WERI-Rb-1 (cell line): ENCODE data around the gene IFI44L.

ENCODE experiments used
- DNase-seq: peaks from one replicate; pipeline ENCODE4 v3.0.0-alpha.2; 2020
- H3K27ac ChIP-seq: fragments of 250-450 bp; sonication (Bioruptor Pico); 2 replicates; pipeline ENCODE4 v1.5.1; 2020; ENCODE audit warnings: mild to moderate bottlenecking, moderate library complexity
- H3K27me3 ChIP-seq: fragments of 250-450 bp; sonication (Bioruptor Pico); 2 replicates; pipeline ENCODE4 v1.5.1; 2021; ENCODE audit warnings: mild to moderate bottlenecking, low read depth, moderate library complexity; ENCODE audit not compliant: insufficient read depth, severe bottlenecking
- H3K36me3 ChIP-seq: fragments of 250-450 bp; sonication (Bioruptor Pico); 2 replicates; pipeline ENCODE4 v1.5.1; 2020; ENCODE audit warnings: mild to moderate bottlenecking, moderate library complexity
- H3K4me3 ChIP-seq: 2 replicates; pipeline ENCODE4 v1.5.1; 2011; ENCODE audit warnings: low read depth, mild to moderate bottlenecking, control low read depth, low read length
- H3K9me3 ChIP-seq: fragments of 250-450 bp; sonication (Bioruptor Pico); 2 replicates; pipeline ENCODE4 v1.5.1; 2021; ENCODE audit warnings: mild to moderate bottlenecking, moderate library complexity; ENCODE audit not compliant: severe bottlenecking
- TF ChIP-seq, protein P1 (sequence below): IDR thresholded peaks from 2 replicates; pipeline ENCODE4 v1.5.1; 2011; ENCODE audit warnings: low read depth, mild to moderate bottlenecking, control low read depth, inconsistent platforms, low read length

Gene IFI44L

DNA sequence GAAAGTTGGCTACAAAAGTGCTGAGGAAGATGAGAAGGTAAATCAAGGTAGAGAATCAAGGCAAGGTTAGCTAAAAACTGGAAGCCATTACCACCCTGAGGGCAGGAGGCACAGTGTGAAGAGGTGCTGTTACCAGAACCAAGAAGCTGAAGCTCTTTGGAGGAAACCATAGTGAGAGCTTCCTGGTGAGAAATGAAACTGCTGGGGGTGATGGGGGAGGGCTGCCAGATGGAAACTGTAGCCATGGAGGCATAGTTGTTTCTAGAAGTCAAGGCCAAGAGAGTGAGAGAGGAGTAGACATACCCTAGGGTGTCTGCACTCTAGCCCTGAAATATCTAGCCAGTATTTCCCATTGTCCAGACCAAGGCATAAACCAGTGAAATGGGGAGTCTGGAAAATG lies 58.1 kb downstream of the IFI44L start:
- TF ChIP-seq, protein P1, sequence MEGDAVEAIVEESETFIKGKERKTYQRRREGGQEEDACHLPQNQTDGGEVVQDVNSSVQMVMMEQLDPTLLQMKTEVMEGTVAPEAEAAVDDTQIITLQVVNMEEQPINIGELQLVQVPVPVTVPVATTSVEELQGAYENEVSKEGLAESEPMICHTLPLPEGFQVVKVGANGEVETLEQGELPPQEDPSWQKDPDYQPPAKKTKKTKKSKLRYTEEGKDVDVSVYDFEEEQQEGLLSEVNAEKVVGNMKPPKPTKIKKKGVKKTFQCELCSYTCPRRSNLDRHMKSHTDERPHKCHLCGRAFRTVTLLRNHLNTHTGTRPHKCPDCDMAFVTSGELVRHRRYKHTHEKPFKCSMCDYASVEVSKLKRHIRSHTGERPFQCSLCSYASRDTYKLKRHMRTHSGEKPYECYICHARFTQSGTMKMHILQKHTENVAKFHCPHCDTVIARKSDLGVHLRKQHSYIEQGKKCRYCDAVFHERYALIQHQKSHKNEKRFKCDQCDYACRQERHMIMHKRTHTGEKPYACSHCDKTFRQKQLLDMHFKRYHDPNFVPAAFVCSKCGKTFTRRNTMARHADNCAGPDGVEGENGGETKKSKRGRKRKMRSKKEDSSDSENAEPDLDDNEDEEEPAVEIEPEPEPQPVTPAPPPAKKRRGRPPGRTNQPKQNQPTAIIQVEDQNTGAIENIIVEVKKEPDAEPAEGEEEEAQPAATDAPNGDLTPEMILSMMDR = no peak
- Histone ChIP-seq H3K36me3 (no peaks in the 10 kb centered on the region), H3K9me3 (no peaks in the 10 kb centered on the region), H3K4me3 (no peak overlapping the region), H3K27me3 (no peaks in the 10 kb centered on the region), H3K27ac (no peak overlapping the region)
- DNase-seq = no peak

DNA sequence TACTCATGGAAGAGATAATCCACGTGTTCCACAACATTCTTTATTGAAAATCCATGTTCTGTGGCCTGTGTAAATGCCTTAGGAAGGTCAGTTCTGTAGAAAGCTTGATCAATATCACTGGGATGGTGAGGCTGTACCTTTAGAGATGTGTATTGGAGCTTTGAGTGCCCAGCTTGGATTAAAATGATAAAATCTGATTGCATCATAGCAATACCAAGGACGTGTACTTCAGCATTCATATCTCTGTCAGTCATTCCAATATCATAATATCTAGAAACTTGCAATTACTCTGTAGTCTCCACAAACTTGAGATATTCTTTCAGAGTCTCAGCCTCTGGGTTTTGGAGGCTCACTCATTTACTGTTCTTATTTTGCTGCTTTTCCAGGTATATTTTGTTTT lies 61.0 kb downstream of the IFI44L start:
- TF ChIP-seq, protein P1 = no peak
- no peaks in the 10 kb centered on the region for H3K36me3 ChIP-seq
- H3K27me3 ChIP-seq = no peaks in the 10 kb centered on the region
- no peak overlapping the region for H3K27ac ChIP-seq
- DNase-seq = no peak
- no peaks in the 10 kb centered on the region for H3K9me3 ChIP-seq
- no peak overlapping the region for H3K4me3 ChIP-seq

DNA sequence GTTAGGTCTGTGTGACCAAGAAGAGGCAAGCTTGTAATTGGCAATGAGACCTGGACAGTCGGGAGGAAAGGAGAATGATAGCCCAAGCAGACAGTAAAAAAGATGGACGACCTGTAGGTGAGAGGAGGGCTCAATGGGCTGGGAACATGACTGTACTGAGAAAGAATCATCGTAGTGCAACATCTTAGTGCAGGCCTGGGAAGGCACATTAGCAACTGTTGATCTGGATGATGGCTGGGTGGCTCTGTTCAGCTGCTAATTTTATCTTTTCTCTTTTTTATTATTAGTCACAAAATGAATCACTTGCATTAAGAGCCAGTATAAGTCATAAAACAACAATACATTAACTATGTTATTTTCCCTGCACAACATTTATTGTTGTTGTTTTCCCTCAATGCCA lies 62.2 kb downstream of the IFI44L start:
- no peaks in the 10 kb centered on the region for H3K36me3 ChIP-seq
- no peak overlapping the region for H3K27ac ChIP-seq
- no peak overlapping the region for H3K4me3 ChIP-seq
- no peaks in the 10 kb centered on the region for H3K27me3 ChIP-seq
- no peaks in the 10 kb centered on the region for H3K9me3 ChIP-seq
- TF ChIP-seq, protein P1 = no peak
- DNase-seq = no peak

DNA sequence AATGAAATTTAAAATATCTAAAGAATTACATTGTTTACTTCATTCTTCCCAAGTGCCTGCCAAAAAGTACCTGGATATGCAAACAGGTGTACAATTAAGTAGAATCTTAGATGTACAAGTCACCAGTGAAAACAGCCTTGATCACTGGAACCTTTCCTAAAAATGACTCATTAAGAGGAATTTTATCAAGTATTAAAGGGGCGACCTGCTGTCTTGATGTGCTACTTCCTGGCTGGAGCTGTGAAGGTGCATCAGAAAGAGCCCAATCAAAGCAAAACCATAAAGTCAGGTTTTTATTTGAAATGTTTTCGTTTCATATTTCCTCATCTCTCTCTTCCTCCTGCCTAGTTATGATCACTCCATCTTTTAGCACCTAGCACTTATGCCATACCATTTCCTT lies 62.8 kb downstream of the IFI44L start:
- Histone ChIP-seq H3K9me3 (no peaks in the 10 kb centered on the region), H3K4me3 (no peak overlapping the region), H3K27me3 (no peaks in the 10 kb centered on the region), H3K27ac (no peak overlapping the region), H3K36me3 (no peaks in the 10 kb centered on the region)
- TF ChIP-seq, protein P1 = no peak
- DNase-seq = no peak

DNA sequence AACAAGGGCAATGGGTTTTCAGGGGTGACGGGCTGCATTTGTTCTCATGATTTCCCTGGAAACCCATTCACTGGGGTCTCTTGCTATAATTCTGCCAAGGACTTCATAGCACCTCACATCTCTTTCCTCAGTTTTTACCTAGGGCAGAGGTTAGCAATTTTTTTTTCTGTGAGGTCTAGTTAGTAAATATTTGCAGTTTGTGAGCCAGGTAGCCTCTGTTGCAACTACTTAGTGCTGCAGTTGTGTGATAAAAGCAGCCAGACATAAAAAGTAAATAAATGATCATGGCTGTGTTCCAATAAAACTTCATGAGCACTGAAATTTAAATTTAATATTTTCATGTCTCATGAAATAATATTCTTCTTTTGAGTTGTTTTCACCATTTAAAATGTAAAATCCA lies 67.1 kb downstream of the IFI44L start:
- Histone ChIP-seq H3K4me3 (no peak overlapping the region), H3K36me3 (no peaks in the 10 kb centered on the region), H3K9me3 (no peaks in the 10 kb centered on the region), H3K27ac (no peak overlapping the region), H3K27me3 (no peaks in the 10 kb centered on the region)
- no peak for DNase-seq
- TF ChIP-seq, protein P1 = no peak

DNA sequence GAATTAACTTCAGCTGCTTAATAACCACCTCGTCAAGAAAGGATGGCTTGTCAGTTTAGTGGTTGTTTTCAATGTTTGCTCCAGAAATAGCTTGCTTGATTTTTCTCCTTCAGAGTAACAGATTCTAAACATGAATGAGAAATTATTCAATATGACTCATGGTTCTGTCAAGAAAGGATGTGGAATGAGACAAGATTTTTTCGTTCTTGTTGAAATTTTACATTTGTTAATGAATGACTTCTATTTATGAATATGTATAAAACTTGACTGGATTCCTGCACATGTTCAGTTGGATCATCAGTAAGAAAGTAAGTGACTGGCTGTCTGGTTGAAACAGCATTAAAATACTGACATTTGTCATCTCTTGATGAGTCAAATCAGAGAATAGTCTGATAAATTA lies 67.7 kb downstream of the IFI44L start:
- no peak overlapping the region for H3K27ac ChIP-seq
- DNase-seq = no peak

More for the DNA sequence above, 67.7 kb downstream of the IFI44L start:
- TF ChIP-seq, protein P1 = no peak
- no peaks in the 10 kb centered on the region for H3K27me3 ChIP-seq
- no peak overlapping the region for H3K4me3 ChIP-seq
- no peaks in the 10 kb centered on the region for H3K36me3 ChIP-seq
- no peaks in the 10 kb centered on the region for H3K9me3 ChIP-seq
